HG03442 (cell line): ENCODE results near the gene MAPK14.
"Not testable (repeated sequence)": the region's sequence is repeated elsewhere in the genome, so short reads cannot be mapped to it uniquely, and the experiment has no call there.

ENCODE experiments used
- ATAC-seq: cut with Tn5 transposase; IDR thresholded peaks from one replicate; pipeline ENCODE4 v1.9.1; 2021; ENCODE audit warnings: mild to moderate bottlenecking, moderate library complexity; ENCODE audit not compliant: unreplicated experiment

Gene MAPK14

DNA sequence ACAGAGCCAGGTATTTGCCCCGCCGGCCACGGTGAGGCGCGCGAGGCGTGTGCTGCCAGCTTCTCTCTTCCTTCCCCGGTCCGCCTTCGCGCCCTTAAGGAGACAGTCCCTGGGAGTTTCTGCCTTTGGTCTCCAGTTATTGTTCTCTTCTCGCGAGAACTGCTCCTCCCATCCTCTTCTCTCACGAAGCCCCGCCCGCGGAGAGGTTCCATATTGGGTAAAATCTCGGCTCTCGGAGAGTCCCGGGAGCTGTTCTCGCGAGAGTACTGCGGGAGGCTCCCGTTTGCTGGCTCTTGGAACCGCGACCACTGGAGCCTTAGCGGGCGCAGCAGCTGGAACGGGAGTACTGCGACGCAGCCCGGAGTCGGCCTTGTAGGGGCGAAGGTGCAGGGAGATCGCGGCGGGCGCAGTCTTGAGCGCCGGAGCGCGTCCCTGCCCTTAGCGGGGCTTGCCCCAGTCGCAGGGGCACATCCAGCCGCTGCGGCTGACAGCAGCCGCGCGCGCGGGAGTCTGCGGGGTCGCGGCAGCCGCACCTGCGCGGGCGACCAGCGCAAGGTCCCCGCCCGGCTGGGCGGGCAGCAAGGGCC lies at the start of gene MAPK14:
Gene MAPK14 (plus strand): TSS at position 308 of the 587 bp plus-strand sequence. CDS start 350 bp downstream, outside the sequence.
- peak; percentile 86 for ATAC-seq

GRCh38 chr6:35980126-35980525 lies 47.5 kb upstream of the MAPK14 start:
- ATAC-seq: not testable (repeated sequence)

DNA sequence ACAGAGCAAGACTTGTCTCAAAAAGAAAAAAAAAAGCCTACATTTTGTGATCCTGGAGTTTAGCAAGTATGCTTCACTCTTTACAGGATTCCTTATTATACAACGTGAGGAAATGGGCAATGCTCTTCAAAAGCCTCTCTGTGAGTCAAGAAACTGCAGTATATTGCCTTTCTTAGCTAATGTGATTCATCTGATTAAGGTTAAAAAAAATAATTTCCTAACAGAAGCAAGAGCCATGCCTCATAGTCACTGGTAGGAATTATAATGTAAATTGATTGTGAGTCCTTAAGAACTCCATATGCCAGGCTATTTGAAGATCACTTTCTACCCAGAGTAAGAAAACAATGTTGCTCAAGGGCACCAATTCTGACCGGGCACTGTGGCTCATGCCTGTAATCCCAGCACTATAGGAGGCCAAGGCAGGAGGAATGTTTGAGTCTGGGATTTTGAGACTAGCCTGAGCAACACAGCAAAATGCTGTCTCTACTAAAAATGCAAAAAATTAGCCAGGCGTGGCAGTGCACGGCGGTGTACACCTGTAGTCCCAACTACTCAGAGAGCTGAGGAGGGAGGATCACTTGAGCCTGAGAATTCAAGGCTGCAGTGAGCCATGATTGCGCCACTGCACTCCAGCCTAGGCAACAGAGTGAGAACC lies 46.5 kb upstream of the MAPK14 start:
- ATAC-seq: no peak

DNA sequence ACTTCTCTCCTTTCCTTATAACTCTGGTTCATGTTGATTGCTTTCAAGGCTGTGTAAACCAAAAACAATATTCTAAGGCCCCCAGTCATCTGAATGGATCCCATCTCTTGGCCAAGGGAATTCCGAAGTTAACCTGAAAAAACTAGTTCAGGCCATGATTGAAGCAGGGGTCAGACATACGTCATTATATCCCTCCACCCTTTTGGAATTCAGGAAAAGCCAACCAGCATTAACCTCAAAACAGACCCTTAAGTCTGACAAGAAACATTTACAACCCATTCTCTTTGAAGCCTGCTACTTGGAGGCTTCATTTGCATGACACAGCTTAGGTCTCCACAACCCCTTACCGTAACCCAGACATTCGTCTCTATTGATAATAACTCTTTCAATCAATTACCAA lies 42.9 kb upstream of the MAPK14 start:
- no peak for ATAC-seq

GRCh38 chr6:35988047-35988446 lies 39.6 kb upstream of the MAPK14 start:
- ATAC-seq: not testable (repeated sequence)

GRCh38 chr6:35993150-35993549 lies 34.5 kb upstream of the MAPK14 start:
- ATAC-seq: no peak

DNA sequence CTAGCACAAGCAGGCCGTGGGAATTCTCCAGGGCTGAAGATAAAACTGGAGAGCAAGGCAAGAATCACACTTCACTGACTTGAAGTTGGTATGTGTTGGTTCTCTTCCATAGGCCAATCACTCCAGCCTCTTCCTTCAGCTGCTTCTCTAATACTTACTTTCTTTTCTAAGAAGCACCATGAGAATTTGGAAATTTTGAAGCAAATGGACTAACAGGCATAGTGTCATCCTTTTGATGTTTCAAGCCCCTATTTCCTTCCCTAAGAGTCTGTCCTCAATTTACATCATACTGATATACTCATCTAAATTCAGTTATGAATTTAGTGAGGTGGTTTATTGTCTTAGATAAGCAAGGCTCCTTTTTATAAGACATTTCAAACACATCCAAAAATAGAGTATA lies 27.2 kb upstream of the MAPK14 start:
- ATAC-seq: no peak

DNA sequence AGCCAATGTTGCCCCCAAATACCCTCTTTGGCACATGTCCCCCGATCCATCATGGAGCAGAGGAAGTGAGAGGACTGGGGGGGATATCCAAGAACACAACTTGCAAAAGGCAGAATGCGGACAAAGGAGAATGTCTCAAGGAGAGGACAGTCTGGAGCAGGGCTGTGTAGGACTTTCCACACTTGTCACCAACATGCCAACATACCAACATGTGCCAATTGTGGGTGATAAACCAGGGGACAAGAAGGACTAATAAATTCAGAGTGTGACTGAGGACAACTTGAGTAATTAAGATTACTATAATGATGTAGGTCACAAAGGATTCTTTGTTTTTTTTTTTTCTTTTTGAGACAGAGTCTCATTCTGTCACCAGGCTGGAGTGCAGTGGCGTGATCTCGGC lies 11.9 kb upstream of the MAPK14 start:
- no peak for ATAC-seq

GRCh38 chr6:36018339-36018738 lies 9.3 kb upstream of the MAPK14 start:
- no peak for ATAC-seq

- no peak for ATAC-seq
Measured at GRCh38 chr6:36019167-36019566, 8.4 kb upstream of the MAPK14 start.

- ATAC-seq: no peak
Measured at GRCh38 chr6:36020154-36020553, 7.5 kb upstream of the MAPK14 start.

- no peak for ATAC-seq
Measured at GRCh38 chr6:36023996-36024795, 3.4 kb upstream of the MAPK14 start, which contains the start of gene SLC26A8. TSS of gene SLC26A8 (minus strand) at chr6:36024641. CDS start at chr6:36019707, 4,934 bp downstream.

GRCh38 chr6:36025260-36025931 lies 2.2 kb upstream of the MAPK14 start:
- ATAC-seq: no peak

- no peak for ATAC-seq
Measured at GRCh38 chr6:36025932-36026327, 1.7 kb upstream of the MAPK14 start.

GRCh38 chr6:36028088-36028876 lies 674 bp downstream of the MAPK14 start:
- ATAC-seq: peak; percentile 15

GRCh38 chr6:36028877-36029324 lies 1.3 kb downstream of the MAPK14 start:
- ATAC-seq: no peak

- ATAC-seq: no peak
Measured at GRCh38 chr6:36029464-36029863, 1.9 kb downstream of the MAPK14 start.

DNA sequence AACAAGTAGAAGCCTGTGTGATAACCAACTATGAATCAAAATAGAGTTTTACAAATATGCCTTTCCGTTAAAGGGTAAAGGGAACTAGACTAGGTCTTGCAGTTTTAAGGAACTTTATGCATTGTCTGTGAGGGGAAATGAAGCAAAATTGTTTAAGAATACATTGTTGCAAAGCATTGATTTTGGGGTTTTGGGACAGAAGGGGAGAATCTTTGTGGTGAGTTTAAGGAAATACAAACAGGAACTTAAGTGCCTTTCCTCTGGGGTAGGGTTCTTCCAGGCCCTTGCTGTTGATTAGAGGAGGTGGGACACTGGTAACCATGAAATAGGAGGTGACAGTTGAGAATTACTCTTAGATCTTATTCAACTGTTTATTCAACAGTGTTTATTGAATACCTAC lies 4.7 kb downstream of the MAPK14 start:
- no peak for ATAC-seq

DNA sequence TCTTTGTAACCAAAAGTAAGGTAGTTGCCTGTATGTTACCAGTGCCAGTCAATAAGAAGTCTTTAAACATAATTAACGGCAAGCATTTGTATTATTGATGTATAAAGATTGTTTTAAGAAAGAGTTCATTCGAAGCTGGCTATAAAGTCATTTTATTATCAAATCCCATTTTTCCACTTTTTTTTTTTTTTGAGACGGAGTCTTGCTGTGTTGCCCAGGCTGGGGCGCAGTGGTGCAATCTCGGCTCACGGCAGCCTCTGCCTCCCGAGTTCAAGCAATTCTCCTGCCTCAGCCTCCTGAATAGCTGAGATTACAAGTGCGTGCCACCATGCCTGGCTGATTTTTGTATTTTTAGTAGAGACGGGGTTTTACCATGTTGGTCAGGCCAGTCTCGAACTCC lies 5.5 kb downstream of the MAPK14 start:
- ATAC-seq: not testable (repeated sequence)

DNA sequence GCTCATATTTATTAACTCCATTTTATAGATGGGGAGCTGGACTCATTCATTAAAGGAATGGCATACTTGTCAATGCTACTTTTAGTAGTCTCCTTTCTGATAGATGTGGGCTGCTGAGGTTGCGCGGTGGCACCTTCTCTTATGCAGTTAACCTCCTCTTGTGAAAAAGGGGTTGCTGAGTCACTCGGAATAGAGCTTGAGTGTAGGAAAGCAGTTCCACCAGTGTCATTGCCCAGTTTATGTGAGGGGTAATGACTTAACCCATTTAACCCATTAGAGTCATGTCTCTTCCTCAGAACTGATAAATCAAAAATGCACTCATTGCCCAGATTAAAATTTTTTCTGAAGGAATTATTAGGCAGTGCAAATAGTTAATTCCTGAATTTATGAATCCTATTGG lies 6.3 kb downstream of the MAPK14 start:
- ATAC-seq: no peak
